ENCODE measurements around the gene TMEM44.
A peak's percentile ranks its signal among the peaks of the same experiment; 100 is the strongest.

Gene TMEM44

DNA sequence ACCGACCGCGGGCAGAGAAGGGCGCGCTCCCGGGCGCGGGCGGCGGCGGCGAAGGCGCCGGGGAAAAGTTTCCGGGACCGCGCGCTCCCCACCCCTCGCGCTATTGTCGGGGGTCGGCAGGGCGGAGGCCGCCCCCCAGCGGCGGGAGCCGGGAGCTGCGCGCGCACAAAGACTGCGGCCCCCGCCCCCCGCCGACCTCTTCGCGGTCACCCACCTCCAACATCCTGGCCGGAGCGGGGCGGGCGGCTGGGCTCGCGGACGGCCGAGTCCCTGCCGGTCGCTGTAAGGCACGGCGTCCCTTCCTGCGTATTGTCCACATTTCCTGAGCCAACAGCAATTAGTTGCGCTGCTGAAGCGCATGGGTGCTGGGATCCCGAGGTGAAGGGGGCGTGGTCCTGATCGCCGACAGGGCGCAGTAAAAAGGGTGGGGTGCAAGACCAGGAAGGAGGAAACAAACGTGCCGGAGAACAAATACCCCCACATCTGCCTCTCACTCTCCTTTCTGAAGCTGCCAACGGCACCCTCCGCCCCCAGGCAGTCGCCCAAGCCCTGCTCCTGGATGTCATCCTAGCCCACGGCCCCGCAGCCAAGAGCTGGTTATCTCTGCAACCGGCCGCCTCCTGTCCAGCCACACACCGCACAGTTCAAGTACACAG, at the start of gene TMEM44:
TSS of gene TMEM44 (minus strand) at position 71 of the 656 bp plus-strand sequence. CDS start 204 bp downstream, outside the sequence.
- peak; percentile 95 for DNase-seq (ENCODE audit: low spot score)

GRCh38 chr3:194682694-194683310, 49.6 kb upstream of the TMEM44 start:
- peak; percentile 88 for DNase-seq (ENCODE audit: low spot score)

DNA sequence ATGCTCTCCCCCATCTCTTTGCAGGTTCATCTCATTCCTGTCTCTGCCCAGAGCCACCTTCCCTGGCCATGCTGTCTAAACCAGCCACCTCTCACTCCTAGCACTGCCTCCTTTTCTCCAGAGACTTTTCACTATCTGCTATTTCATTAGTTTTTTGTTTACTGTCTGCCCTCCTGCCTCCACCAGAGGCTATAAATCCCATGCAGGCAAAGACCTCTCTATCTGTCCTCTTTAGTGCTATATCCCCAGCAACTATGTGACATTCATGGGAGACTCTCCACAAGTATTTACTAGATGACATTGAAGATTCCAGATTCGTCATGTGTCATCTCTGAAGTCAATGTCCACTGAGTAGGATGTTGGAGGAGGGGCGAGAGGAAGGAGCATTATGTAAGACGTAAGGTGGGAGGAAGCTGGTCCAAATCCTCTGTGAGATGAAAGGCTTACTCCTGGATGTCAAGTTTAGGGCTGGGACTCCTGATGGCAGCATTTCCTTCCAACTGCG, 49.0 kb upstream of the TMEM44 start:
- DNase-seq (ENCODE audit: low spot score) = no peak

DNA sequence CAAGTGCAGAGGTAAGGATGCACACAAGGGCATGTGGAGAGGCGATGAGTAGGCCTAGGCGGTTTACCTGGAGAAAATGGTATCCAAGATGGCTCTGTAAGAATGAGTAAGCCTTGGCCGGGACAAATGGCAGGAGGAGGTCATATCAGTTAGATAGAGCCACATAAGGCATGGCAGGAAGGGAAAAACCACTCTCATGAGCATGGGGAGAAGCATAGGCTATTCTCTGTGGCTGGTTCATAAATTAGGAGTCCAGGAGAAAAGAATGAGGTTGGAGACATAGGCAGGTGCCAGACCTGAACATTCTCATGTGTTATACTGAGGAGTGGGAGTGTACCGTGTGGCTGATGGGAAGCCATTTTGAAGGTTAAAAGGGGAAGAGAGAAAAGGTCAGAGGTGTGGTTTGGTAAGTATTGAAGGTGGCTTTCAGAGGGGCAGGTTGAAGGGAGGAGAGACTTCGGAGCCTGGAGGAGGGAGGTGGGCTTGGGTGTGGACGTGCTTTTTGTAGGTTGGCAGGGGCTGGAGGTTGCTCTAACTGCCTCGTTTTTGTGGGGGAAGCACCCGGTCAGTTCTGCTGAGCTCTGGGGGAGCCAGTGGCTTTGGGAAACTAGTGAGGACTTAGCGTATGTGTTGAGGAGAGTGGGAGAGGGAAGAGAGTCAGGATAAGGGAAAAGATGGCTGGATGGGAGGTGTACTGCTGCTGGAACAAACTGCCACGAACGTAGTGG, 47.8 kb upstream of the TMEM44 start:
- no peak for DNase-seq (ENCODE audit: low spot score)

GRCh38 chr3:194676471-194676870, 43.3 kb upstream of the TMEM44 start:
- DNase-seq (ENCODE audit: low spot score) = no peak

- no peak for DNase-seq (ENCODE audit: low spot score)
These were observed 42.5 kb upstream of the TMEM44 start for GRCh38 chr3:194675680-194676079.

DNA sequence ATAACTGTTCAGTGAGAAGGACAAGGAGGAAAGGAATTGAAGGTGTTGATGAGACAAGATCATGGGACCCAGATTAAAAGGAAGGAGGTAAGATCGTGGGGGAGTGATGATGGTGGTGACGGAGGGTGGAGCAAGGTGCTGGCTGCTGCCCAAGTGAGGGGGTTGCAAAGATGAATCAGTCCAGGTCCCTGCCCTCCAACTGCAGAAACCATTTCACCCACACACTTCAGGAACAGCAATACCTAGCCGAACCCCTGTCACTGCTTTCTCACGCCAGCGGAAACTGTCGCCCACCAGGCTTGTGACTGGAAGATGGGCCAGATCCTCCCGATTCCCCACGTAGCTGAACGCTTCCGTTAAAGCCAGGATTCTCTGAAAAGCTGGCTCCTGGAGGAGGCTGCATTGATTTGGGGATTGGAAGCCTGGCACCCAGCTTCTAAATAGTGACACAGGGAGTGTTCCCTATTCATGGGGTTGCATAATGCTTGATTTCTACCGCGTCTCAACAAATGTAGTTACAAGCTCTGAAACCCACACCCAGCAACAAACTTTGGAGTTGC, 41.9 kb upstream of the TMEM44 start:
- DNase-seq (ENCODE audit: low spot score) = no peak

DNA sequence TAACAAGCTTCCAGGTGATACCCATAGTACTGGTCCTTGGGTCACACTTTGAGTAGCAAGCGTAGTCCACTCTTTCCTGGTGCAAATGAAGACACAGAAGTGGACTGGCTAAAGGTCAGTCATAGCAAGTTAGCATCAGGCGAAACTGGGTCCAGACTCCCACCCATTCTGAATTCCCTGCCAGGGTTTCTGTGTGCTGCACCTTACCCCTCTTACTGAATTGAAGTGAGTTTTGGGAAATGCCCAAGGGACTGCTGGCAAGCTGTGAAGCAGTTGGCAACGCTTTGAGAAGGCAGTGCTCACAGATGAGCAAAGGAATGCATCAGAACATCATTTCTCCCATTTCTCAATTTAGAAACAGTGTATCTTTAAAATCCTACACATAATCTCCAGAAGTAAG, 40.5 kb upstream of the TMEM44 start:
- no peak for DNase-seq (ENCODE audit: low spot score)

DNA sequence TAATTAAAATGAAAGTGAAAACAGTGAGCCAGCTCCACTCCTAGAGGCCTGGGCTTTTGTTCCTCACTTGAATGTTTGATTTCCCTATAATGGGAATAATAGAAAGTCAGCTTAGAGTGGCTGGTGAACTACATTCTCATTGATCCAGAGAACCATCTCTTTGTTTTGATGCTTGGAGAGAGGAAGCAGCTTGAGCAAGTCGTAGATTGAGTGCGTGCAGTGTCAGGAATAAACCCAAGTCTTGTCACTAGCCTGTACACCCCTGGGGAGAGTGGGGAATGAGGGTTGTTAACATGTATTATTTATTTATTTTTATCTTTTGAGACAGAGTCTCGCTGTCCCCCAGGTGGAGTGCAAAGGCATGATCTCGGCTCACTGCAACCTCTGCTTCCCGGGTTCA, 39.7 kb upstream of the TMEM44 start:
- no peak for DNase-seq (ENCODE audit: low spot score)

DNA sequence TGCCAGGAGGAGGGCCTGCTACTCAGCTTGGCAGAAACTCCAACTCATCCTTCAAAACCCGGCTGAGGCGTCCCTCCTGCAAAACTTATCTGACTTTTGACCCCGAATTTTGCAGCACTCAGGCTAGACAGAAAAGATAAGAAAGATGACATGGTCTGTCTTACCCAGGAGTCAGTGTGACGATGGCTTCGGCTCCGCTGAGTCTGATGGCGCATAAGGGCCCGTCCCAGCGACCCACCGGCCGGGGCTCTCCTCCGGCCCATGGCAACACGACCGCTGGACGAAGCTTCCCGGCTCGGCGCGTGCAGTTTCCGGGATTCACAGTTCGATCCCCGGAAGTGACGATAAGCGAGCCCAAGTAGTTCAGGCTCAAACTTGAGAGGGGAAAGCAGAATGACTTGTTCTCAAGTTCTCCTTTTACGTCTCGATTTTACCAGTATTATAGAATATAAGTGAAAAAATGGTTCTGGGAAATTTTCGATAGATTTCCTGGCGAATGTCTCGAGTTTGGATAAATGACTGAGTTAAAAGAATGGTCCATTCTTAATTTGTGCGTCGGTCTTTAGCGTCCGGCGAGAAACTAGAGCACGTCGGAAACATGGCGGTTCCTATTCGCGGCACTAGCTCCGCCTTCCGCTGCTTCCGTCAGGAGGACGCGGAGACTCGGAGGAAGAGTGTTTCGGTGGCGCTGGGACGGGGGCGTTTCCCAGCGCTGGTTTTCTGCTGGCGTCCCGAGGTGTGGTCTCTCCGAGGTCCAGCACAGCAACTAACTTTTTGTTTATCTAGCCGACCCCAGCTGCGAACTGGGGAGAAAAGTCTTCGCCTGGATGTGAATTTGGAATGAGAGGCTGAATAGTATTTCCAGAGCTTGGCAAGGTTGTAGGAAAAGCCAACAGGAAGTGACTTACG, 38.9 kb upstream of the TMEM44 start, which contains the start of gene LSG1:
TSS of gene LSG1 (minus strand) at position 292 of the 909 bp plus-strand sequence. CDS start at position 263, 29 bp downstream.
- peak; percentile 93 for DNase-seq (ENCODE audit: low spot score)

DNA sequence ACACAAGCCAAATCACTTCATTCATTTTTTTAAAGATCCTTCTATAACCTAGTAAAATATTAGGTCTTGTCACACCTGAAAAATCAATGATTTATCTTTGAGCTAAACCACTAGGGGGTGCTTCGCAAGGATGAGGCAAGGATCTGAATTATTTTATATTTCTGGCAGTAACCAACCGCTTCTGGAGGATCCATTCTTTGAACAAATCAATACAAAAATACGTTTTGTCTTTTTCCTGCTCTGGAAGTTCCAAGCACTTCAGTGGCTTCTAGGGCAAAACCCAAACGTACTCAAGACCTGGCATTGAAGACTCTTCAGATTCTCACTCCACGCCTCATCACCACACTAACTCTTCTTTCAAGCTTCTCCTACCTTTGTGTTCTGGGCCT, 38.3 kb upstream of the TMEM44 start:
- DNase-seq (ENCODE audit: low spot score) = peak; percentile 57

- DNase-seq (ENCODE audit: low spot score) = no peak
These were observed 34.1 kb upstream of the TMEM44 start for GRCh38 chr3:194667363-194667762.

DNA sequence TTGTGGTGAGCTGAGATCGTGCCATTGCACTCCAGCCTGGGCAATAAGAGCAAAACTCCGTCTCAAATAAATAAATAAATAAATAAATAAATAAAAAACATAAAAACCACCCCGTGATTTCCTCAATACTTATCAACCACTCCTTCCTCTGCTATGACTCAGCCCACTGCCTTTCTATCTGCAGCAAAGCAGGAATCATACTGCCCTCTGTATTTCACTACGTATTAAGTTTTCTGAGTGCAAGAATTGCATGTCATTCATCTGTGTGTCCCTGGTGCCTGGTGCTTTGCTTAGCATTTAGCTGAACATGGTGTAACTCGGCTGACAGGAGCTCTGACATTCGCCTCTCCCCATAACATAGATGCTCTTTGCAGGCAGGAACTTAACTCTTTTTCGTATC, 31.6 kb upstream of the TMEM44 start:
- no peak for DNase-seq (ENCODE audit: low spot score)

DNA sequence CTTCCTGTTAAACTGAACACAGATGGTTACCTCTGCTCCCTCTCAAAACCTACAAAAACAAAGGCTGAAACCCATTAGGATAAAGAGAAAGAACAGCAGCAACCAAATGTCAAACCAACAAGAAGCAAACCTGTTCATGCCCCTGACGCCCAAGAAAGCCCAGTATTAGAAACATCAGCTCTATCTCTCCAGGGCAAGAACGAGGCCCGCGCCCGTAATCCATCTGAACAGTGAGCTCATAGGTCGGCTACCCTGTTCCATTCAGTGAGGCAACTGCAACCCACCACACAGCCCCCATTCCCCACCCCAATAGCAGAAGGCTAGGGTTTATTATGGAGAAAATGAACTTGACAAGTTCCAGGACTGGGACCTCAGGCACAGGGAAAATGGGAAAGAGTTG, 28.7 kb upstream of the TMEM44 start:
- DNase-seq (ENCODE audit: low spot score) = no peak

- no peak for DNase-seq (ENCODE audit: low spot score)
These were observed 28.2 kb upstream of the TMEM44 start for GRCh38 chr3:194661374-194661773.

DNA sequence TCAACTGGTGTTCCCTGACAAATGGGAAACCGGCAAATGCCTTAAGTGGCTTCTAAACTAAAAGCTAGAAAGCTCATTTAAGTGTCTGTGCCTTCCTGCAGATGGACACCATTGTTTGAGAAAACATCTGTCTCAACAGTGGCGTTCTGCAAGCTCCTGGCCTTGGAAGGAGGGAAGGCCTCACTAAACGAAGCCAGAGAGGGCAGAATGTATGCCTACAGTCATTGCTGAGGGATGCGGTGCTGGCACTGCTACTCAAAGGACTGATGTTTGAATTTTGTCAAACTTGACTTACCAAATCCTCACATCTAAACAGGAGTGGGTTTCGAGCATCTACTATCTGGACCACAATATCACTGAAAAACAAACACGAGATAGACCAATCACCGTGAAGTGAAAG, 26.6 kb upstream of the TMEM44 start:
- DNase-seq (ENCODE audit: low spot score) = no peak

- DNase-seq (ENCODE audit: low spot score) = no peak
These were observed 25.4 kb upstream of the TMEM44 start for GRCh38 chr3:194658477-194659242.

DNA sequence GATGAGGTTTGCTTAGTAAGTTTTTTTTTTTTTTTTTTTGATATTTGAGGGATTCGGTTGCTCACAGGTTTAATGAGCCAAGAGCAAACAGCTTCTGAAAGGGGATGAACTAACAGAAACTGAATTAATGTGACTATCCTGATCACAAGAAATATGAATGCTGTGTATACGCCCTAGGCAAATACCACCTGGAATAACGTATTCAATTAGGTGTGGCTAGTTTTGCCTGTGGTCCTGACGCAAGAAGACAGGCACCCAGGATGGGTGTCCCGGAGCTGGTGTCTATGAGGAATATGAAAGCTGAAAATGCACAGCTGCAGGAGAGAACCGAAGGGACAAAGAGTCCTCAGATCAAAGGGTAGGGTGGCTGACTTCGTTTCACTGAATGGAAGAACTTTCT, 24.2 kb upstream of the TMEM44 start:
- no peak for DNase-seq (ENCODE audit: low spot score)

DNA sequence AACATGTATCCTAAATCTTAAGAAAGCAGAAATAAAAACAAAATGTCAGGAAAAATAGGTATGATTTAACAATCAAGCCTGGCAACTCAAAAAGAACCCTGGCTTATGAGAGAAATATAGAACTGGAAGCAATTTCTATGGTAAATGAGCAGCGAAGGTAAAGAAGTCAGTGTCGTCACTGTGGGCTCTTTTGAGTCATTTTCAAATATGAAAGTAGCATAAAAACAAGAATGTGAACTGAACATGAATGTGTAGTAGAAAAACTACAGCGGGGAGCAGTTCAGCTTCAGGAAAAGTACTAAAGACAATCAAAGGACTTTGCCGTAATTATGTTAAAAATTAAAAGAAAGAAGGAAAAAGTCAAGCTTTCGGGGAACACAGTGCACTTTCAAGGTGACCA, 21.2 kb upstream of the TMEM44 start:
- DNase-seq (ENCODE audit: low spot score) = no peak

DNA sequence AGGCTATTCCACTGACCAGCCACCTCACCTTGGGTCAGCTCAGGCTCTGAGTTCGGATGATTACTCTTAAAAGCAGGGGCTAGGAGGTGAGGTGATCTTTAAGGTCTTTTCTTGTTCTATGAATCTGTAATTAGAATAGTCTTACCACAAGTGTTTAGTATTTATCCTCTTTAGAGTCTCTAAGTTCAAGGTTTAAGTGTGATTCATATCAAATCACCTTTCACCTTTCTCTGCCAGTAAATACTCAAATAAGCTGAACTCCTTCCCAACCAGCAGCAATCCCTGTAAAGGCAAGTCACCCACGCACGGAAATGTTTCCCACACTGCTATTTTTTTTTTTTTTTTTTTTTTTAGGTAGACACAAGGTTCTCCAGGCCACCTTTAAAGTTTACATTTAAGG, 14.5 kb upstream of the TMEM44 start:
- DNase-seq (ENCODE audit: low spot score) = no peak

- no peak for DNase-seq (ENCODE audit: low spot score)
These were observed 9.6 kb upstream of the TMEM44 start for GRCh38 chr3:194642769-194643168.
